Keratinocyte (primary cell): Measurements from ENCODE around the gene BANK1. TPM values are rescaled to one million over a fixed set of nuclear protein-coding genes. Genes with fewer than 3 reads are reported as not detected.

Experiments used
- DNase-seq: peaks from one replicate; pipeline ENCODE4 v3.0.0-alpha.2; 2011; ENCODE audit warnings: low read depth, missing footprints, low spot score
- FAIRE-seq: peaks from 2 replicates; lab custom pipeline; 2011; peaks lifted over from hg19 to GRCh38; lab: Jason Lieb, UNC
- H2AFZ ChIP-seq: 2 replicates; pipeline ENCODE4 v1.6.0; 2012; ENCODE audit warnings: low read length, control low read depth, inconsistent platforms; ENCODE audit not compliant: control insufficient read depth
- H3K27ac ChIP-seq: 2 replicates; pipeline ENCODE4 v1.5.1; 2011; ENCODE audit warnings: low read length; ENCODE audit not compliant: control insufficient read depth, insufficient read depth
- H3K27me3 ChIP-seq: 3 replicates; pipeline ENCODE4 v1.6.0; 2011; ENCODE audit warnings: low read length; ENCODE audit not compliant: control insufficient read depth, insufficient read depth; ENCODE audit errors: extremely low read depth
- H3K36me3 ChIP-seq, 2 experiments: 2 replicates in 1 of 2; 3 replicates in 1 of 2; pipeline ENCODE4 v1.5.1; 2011; ENCODE audit warnings: low read length in 2 of 2, mild to moderate bottlenecking in 1 of 2; ENCODE audit not compliant: control insufficient read depth in 2 of 2, insufficient read depth in 2 of 2; ENCODE audit errors: extremely low read depth in 1 of 2
- H3K4me1 ChIP-seq: 3 replicates; pipeline ENCODE4 v1.5.1; 2011; ENCODE audit warnings: low read length; ENCODE audit not compliant: control insufficient read depth, insufficient read depth; ENCODE audit errors: extremely low read depth
- H3K4me2 ChIP-seq: 3 replicates; pipeline ENCODE4 v1.6.0; 2011; ENCODE audit warnings: low read depth, low read length; ENCODE audit not compliant: control insufficient read depth, insufficient read depth; ENCODE audit errors: extremely low read depth
- H3K4me3 ChIP-seq, 3 experiments: fragments of 200-600 bp in 1 of 3; sonication (generic) in 1 of 3; 2 replicates in 2 of 3; 3 replicates in 1 of 3; pipeline ENCODE4 v1.5.1; 2011 to 2016; ENCODE audit warnings: low read length in 3 of 3, mild to moderate bottlenecking in 3 of 3, control low read depth in 2 of 3, inconsistent platforms in 1 of 3, low read depth in 1 of 3, mixed read lengths in 1 of 3, mixed run types in 1 of 3, moderate library complexity in 1 of 3; ENCODE audit not compliant: control insufficient read depth in 2 of 3, insufficient read depth in 2 of 3; ENCODE audit errors: extremely low read depth in 1 of 3
- H3K79me2 ChIP-seq: 2 replicates; pipeline ENCODE4 v1.6.0; 2012; ENCODE audit warnings: low read length; ENCODE audit not compliant: control insufficient read depth, insufficient read depth
- H3K9ac ChIP-seq: 3 replicates; pipeline ENCODE4 v1.6.0; 2011; ENCODE audit warnings: low read length; ENCODE audit not compliant: control insufficient read depth, insufficient read depth; ENCODE audit errors: extremely low read depth
- H3K9me1 ChIP-seq: 3 replicates; pipeline ENCODE4 v1.6.0; 2011; ENCODE audit warnings: low read length; ENCODE audit not compliant: control insufficient read depth, insufficient read depth; ENCODE audit errors: extremely low read depth
- H3K9me3 ChIP-seq: 2 replicates; pipeline ENCODE4 v1.5.1; 2012; ENCODE audit warnings: low read depth, low read length; ENCODE audit not compliant: control insufficient read depth
- H4K20me1 ChIP-seq: 3 replicates; pipeline ENCODE4 v1.6.0; 2011; ENCODE audit warnings: low read length; ENCODE audit not compliant: control insufficient read depth, insufficient read depth; ENCODE audit errors: extremely low read depth
- CTCF ChIP-seq, 3 experiments: IDR thresholded peaks in 1 of 3; conservative IDR thresholded peaks in 1 of 3; optimal IDR thresholded peaks in 1 of 3; 2 replicates in 2 of 3; 3 replicates in 1 of 3; pipeline versions ENCODE3 to v1.5.1; 2011; ENCODE audit warnings: low read length in 3 of 3, mild to moderate bottlenecking in 3 of 3, moderate library complexity in 2 of 3, control low read depth in 1 of 3, inconsistent platforms in 1 of 3; ENCODE audit not compliant: insufficient read depth in 2 of 3; ENCODE audit errors: extremely low read depth in 1 of 3
- EZH2 ChIP-seq: IDR thresholded peaks from one replicate; pipeline ENCODE4 v1.6.1; 2012; ENCODE audit warnings: inconsistent platforms, mild to moderate bottlenecking, low read length, moderate library complexity
- dilution Hi-C: fragments of 300-500 bp; cut with MboI; formaldehyde crosslinking; loops from one replicate; pipeline ENCODE4 v1.7.0; 2020; ENCODE audit warnings: low sequenced_read_pairs; ENCODE audit not compliant: extremely low pct_ligation_motif_present
- polyA minus RNA-seq, 3 experiments: library from RNA; depleted of rRNA, polyadenylated mRNA; stranded (reverse); fragments of >200 nt; gene quantifications; 1 replicate in 1 of 3; 2 replicates in 1 of 3; 3 replicates in 1 of 3; pipeline ENCODE4 v1.2.3, GENCODE V29; 2011
- polyA plus RNA-seq, 5 experiments: library from polyadenylated mRNA; depleted of rRNA in 3 of 5; stranded (reverse) in 3 of 5; stranded (forward) in 1 of 5; unstranded in 1 of 5; fragments of >200 nt; gene quantifications; 1 replicate in 1 of 5; 2 replicates in 3 of 5; 3 replicates in 1 of 5; pipeline versions ENCODE4 v1.2.1 to v1.2.3, GENCODE V29; 2011 to 2012; ENCODE audit warnings: missing spikeins in 2 of 5, low read depth in 1 of 5, low replicate concordance in 1 of 5

BANK1 gene
- polyA plus RNA-seq (0.08 to 0.25 TPM (median 0.22 TPM) in 3 replicates), polyA minus RNA-seq (0.13 TPM in 1 of 3 replicates, not detected in the others)
- 0.12 TPM for polyA plus RNA-seq (2011; ENCODE audit: low read depth)
- 0.09 and 0.11 TPM in 2 replicates for polyA plus RNA-seq (2011; cell fraction: cytosol; rRNA removed)
- polyA plus RNA-seq (2011; cell fraction: nucleus; rRNA removed) = 0.25 and 0.55 TPM in 2 replicates
- 0.11 TPM in 1 of 2 replicates, not detected in the other for polyA plus RNA-seq (2012; ENCODE audit: low replicate concordance)
- not detected for polyA minus RNA-seq (2011; cell fraction: cytosol; rRNA and poly(A)+ RNA removed)
- polyA minus RNA-seq (2011; cell fraction: nucleus; rRNA and poly(A)+ RNA removed) = not detected in 2 replicates

GRCh38 chr4:101790521-101791181 is at the start of gene BANK1:
BANK1 (plus strand) TSS chr4:101790730; CDS start chr4:101790881, 151 bp downstream.
- TF ChIP-seq CTCF (optimal IDR thresholded peaks at IDR 0.05 in 1 of 3, IDR thresholded peaks at IDR 0.05 in 1 of 3, conservative IDR thresholded peaks at IDR 0.05 in 1 of 3; ENCODE audit: extremely low read depth in 1 of 3, insufficient read depth in 2 of 3, low read length in 3 of 3) (no peak), EZH2 (no peak)
- Histone ChIP-seq H3K9me3 (no peaks in the 10 kb centered on the region), H4K20me1 (no peaks in the 10 kb centered on the region), H3K79me2 (no peaks in the 10 kb centered on the region), H3K36me3 (no peaks in the 10 kb centered on the region), H2AFZ (peak within 1 kb of the TSS; percentile 89), H3K4me1 (peaks cover 6% of the 10 kb centered on the region), H3K9me1 (no peaks in the 10 kb centered on the region), H3K27ac (no peak within 1 kb of the TSS), H3K9ac (peak within 1 kb of the TSS; percentile 34), H3K4me2 (peak within 1 kb of the TSS; percentile 72), H3K27me3 (no peaks in the 10 kb centered on the region), H3K4me3 (peak within 1 kb of the TSS; percentile 32 to 61 (median 55))
- FAIRE-seq (no peak), DNase-seq (no peak)
- dilution Hi-C loops = no loop called here

GRCh38 chr4:101753721-101754120 is 36.8 kb upstream of the BANK1 start:
- Histone ChIP-seq H3K79me2 (no peaks in the 10 kb centered on the region), H3K4me2 (no peak overlapping the region), H3K9me3 (no peaks in the 10 kb centered on the region), H3K4me3 (no peak overlapping the region), H4K20me1 (no peaks in the 10 kb centered on the region), H3K4me1 (no peaks in the 10 kb centered on the region), H2AFZ (no peak overlapping the region), H3K27me3 (no peaks in the 10 kb centered on the region), H3K27ac (no peak overlapping the region), H3K9me1 (no peaks in the 10 kb centered on the region), H3K9ac (no peak overlapping the region), H3K36me3 (no peaks in the 10 kb centered on the region)
- TF ChIP-seq CTCF (optimal IDR thresholded peaks at IDR 0.05 in 1 of 3, IDR thresholded peaks at IDR 0.05 in 1 of 3, conservative IDR thresholded peaks at IDR 0.05 in 1 of 3; ENCODE audit: extremely low read depth in 1 of 3, insufficient read depth in 2 of 3, low read length in 3 of 3) (no peak), EZH2 (no peak)
- dilution Hi-C loops = no loop called here
- DNase-seq (no peak), FAIRE-seq (no peak)
